Omental fat pad (tissue), 4 donors: ENCODE measurements around the gene PRR29. TPM values are rescaled to one million over a fixed set of nuclear protein-coding genes. Genes with fewer than 3 reads are reported as not detected.
"Not testable (repeated sequence)": the region's sequence is repeated elsewhere in the genome, so short reads cannot be mapped to it uniquely, and the experiment has no call there.

ENCODE experiments used
- ATAC-seq: fragments of 150-250 bp; one replicate; pipeline ENCODE4 v1.9.1; 2016; ENCODE audit warnings: mild to moderate bottlenecking, moderate library complexity; ENCODE audit not compliant: low FRiP score
- DNase-seq: peaks from one replicate; pipeline ENCODE4 v3.0.0-alpha.2; 2019; ENCODE audit warnings: low spot score
- CTCF ChIP-seq, 3 donors: fragments of 450-650 bp; IDR thresholded peaks; one replicate each; pipeline ENCODE4 v1.5.1; 2016 to 2017; ENCODE audit warnings: antibody characterized with exemption in 3 of 3, mild to moderate bottlenecking in 3 of 3, moderate library complexity in 2 of 3
- total RNA-seq, 4 donors: library from RNA; depleted of rRNA; stranded (reverse); fragments of >200 nt; gene quantifications; one replicate each; pipeline ENCODE4 v1.1.0, GENCODE V29; 2016

The PRR29 gene
- total RNA-seq, 4 donors from 2014 or later = 0.19 to 1.1 (median 0.55) TPM

GRCh38 chr17:64017381-64017980, 19.3 kb downstream of the PRR29 start:
- DNase-seq (no peak), ATAC-seq (no peak)
- TF ChIP-seq CTCF (IDR thresholded peaks at IDR 0.05) = no peak

- not testable (repeated sequence) for DNase-seq, ATAC-seq
These were observed 21.4 kb downstream of the PRR29 start for GRCh38 chr17:64019551-64019961.

- ATAC-seq = peak; percentile 48
- no peak for DNase-seq
- no peak for TF ChIP-seq CTCF (IDR thresholded peaks at IDR 0.05)
These were observed 22.1 kb downstream of the PRR29 start, which contains the start of gene ICAM2 for GRCh38 chr17:64020056-64020766. Gene ICAM2 (minus strand): TSS chr17:64020633. CDS start chr17:64006691, 13,942 bp downstream.

- DNase-seq (no peak), ATAC-seq (no peak)
- TF ChIP-seq CTCF (IDR thresholded peaks at IDR 0.05) = no peak
These were observed 24.5 kb downstream of the PRR29 start for GRCh38 chr17:64022611-64023063.

GRCh38 chr17:64024215-64024654, 26.1 kb downstream of the PRR29 start:
- ATAC-seq (no peak), DNase-seq (no peak)
- no peak for TF ChIP-seq CTCF (IDR thresholded peaks at IDR 0.05)

GRCh38 chr17:64024781-64025731, 26.9 kb downstream of the PRR29 start:
- ATAC-seq = no peak
- no peak for DNase-seq
- TF ChIP-seq CTCF (IDR thresholded peaks at IDR 0.05) = no peak

GRCh38 chr17:64025732-64026294, 27.7 kb downstream of the PRR29 start:
- peak in 2 of 3 donors; percentile 58 to 82 for TF ChIP-seq CTCF (IDR thresholded peaks at IDR 0.05)

More at GRCh38 chr17:64025732-64026294, 27.7 kb downstream of the PRR29 start:
- ATAC-seq (no peak), DNase-seq (peak; percentile 57)
